ENCODE measurements around the gene PRR32. TPM values are rescaled to one million over a fixed set of nuclear protein-coding genes. Genes with fewer than 3 reads are reported as not detected.

Gene PRR32
- total RNA-seq, 1 donor from 2014 or later: not detected

DNA sequence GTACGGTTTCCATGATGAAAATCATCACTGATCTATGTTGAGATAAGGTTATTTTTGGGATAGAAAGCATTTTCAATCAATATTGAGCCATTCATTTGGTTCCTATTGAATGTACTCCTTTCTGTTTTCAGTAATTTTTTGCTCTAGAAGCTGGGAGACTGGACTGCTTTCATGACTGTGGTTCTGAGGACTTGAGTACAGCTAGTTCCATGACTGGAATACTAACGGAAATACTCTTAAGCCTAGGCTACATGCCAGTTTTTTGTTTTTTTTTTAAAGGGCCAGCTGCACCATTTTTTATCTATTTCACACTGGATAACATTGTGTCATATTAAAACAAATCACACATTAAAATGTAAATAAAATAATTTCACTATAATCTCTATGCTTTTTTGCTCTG is 16.7 kb downstream of the PRR32 start:
- intact Hi-C loops (cut with DNase I): no loop called here
- no peak for DNase-seq (ENCODE audit: extremely low spot score in 2 of 2)

DNA sequence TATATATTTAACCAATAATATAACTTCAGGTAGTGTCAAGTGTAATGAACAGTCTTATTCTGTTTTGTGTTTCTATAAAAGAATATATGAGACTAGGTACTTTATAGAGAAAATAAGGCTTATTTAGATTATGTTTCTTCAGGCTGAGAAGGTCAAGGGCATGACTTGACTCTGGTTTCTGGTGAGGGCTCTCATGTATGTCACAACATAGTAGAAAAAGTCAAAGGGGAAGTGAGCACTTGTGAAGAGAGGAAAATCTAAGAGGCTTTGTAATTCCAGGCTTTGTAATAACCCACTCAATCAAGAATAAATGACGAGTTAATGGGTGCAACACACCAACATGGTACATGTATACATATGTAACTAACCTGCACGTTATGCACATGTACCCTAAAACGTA is 27.6 kb downstream of the PRR32 start:
- intact Hi-C loops (cut with DNase I): no loop called here
- DNase-seq (ENCODE audit: extremely low spot score in 2 of 2): no peak
- H3K27ac ChIP-seq: no peak overlapping the region
- H3K4me1 ChIP-seq: no peaks in the 10 kb centered on the region
- no peaks in the 10 kb centered on the region for H3K27me3 ChIP-seq
- no peak overlapping the region for H3K4me3 ChIP-seq
- TF ChIP-seq POLR2AphosphoS5 (IDR thresholded peaks at IDR 0.05; ENCODE audit: insufficient read depth in 1 of 2, low read depth in 1 of 2) (no peak), POLR2A (IDR thresholded peaks at IDR 0.05) (no peak)
- TF ChIP-seq, protein P1, sequence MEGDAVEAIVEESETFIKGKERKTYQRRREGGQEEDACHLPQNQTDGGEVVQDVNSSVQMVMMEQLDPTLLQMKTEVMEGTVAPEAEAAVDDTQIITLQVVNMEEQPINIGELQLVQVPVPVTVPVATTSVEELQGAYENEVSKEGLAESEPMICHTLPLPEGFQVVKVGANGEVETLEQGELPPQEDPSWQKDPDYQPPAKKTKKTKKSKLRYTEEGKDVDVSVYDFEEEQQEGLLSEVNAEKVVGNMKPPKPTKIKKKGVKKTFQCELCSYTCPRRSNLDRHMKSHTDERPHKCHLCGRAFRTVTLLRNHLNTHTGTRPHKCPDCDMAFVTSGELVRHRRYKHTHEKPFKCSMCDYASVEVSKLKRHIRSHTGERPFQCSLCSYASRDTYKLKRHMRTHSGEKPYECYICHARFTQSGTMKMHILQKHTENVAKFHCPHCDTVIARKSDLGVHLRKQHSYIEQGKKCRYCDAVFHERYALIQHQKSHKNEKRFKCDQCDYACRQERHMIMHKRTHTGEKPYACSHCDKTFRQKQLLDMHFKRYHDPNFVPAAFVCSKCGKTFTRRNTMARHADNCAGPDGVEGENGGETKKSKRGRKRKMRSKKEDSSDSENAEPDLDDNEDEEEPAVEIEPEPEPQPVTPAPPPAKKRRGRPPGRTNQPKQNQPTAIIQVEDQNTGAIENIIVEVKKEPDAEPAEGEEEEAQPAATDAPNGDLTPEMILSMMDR (IDR thresholded peaks at IDR 0.05): no peak
- no peaks in the 10 kb centered on the region for H3K36me3 ChIP-seq
- H3K9me3 ChIP-seq: no peaks in the 10 kb centered on the region

More for the DNA sequence above, 16.7 kb downstream of the PRR32 start:
- H3K9me3 ChIP-seq: no peaks in the 10 kb centered on the region
- TF ChIP-seq POLR2AphosphoS5 (IDR thresholded peaks at IDR 0.05; ENCODE audit: insufficient read depth in 1 of 2, low read depth in 1 of 2) (no peak), POLR2A (IDR thresholded peaks at IDR 0.05) (no peak)
- no peaks in the 10 kb centered on the region for H3K4me1 ChIP-seq
- H3K27me3 ChIP-seq: no peaks in the 10 kb centered on the region
- no peak overlapping the region for H3K27ac ChIP-seq
- no peak overlapping the region for H3K4me3 ChIP-seq
- no peaks in the 10 kb centered on the region for H3K36me3 ChIP-seq

DNA sequence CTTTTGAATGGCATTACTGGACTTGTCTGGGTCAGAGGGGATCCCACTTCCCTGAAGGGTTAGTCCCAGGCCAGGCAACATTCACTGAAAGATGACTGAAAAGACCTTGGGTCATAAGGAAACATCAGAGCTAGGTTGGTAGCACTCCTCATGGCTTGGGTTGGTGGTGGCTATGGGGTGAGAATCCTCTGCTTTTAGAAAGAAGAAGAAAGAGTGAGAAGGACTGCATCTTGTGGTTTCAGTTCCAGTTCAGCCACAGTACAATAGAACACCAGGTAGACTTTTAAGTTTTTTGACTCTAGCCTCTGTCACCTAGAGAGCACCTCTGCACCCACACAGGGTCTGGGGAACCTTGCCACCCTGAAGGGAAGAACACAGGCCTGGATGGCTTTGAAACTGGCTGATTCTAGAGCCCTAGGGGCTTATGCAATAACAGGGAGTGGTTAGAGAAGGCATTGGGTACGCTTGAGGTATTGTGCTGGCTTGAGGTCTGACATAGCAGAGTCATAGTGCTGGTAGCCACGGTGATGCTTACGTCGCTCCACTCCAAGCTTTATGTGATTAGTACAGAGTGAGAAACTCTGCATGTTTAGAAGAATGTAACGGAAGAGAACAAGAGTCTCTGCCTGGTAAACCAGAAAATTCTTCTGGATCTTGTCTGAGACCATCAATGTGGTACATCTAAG is 36.5 kb downstream of the PRR32 start:
- Histone ChIP-seq H3K9me3 (no peaks in the 10 kb centered on the region), H3K4me1 (no peaks in the 10 kb centered on the region), H3K4me3 (no peak overlapping the region), H3K27me3 (no peaks in the 10 kb centered on the region), H3K36me3 (no peaks in the 10 kb centered on the region), H3K27ac (no peak overlapping the region)
- TF ChIP-seq, protein P1 (IDR thresholded peaks at IDR 0.05): no peak
- TF ChIP-seq POLR2A (IDR thresholded peaks at IDR 0.05): no peak
- no peak for DNase-seq (ENCODE audit: extremely low spot score in 2 of 2)
- intact Hi-C loops (cut with DNase I): no loop called here

Measured in vagina (tissue), 2 donors.